Stimulated activated CD8-positive, alpha-beta memory T cell treated with anti-CD3 and anti-CD28 coated beads, Interleukin-12 subunit alpha, Interleukin-12 subunit beta, amount 100 ng/mL, for 4 hours (primary cell): ENCODE results near the gene ADRA2B.
"Not testable (repeated sequence)": the region's sequence is repeated elsewhere in the genome, so short reads cannot be mapped to it uniquely, and the experiment has no call there.

ENCODE experiments used
- DNase-seq: peaks from one replicate; pipeline ENCODE4 v3.0.0-alpha.2; 2020; ENCODE audit warnings: low read depth

Gene ADRA2B

GRCh38 chr2:96069878-96070277 lies 46.5 kb downstream of the ADRA2B start:
- not testable (repeated sequence) for DNase-seq

GRCh38 chr2:96067902-96068581 lies 48.3 kb downstream of the ADRA2B start:
- not testable (repeated sequence) for DNase-seq

- not testable (repeated sequence) for DNase-seq
Observed at GRCh38 chr2:96067098-96067660, 49.2 kb downstream of the ADRA2B start.

GRCh38 chr2:96066511-96066910 lies 49.9 kb downstream of the ADRA2B start:
- DNase-seq: not testable (repeated sequence)

- DNase-seq: not testable (repeated sequence)
Observed at GRCh38 chr2:96065954-96066353, 50.4 kb downstream of the ADRA2B start.

- no peak for DNase-seq
Observed at GRCh38 chr2:96065381-96065930, 50.9 kb downstream of the ADRA2B start.

- DNase-seq: not testable (repeated sequence)
Observed at GRCh38 chr2:96064760-96065159, 51.6 kb downstream of the ADRA2B start.

- not testable (repeated sequence) for DNase-seq
Observed at GRCh38 chr2:96064047-96064675, 52.2 kb downstream of the ADRA2B start.

GRCh38 chr2:96063116-96063899 lies 53.1 kb downstream of the ADRA2B start:
- not testable (repeated sequence) for DNase-seq
